HL-60 (cell line): ENCODE data around the gene SIPA1L3.

Source experiments
- DNase-seq, 2 experiments: peaks; one replicate each; pipeline ENCODE4 v3.0.0-alpha.2; 2010 to 2020; ENCODE audit warnings: low read depth in 1 of 2, low spot score in 1 of 2
- H3K27ac ChIP-seq: fragments of 250-450 bp; sonication (Bioruptor Pico); replicated peaks from 2 replicates; pipeline ENCODE4 v1.5.1; 2020; ENCODE audit warnings: mild to moderate bottlenecking, moderate library complexity
- H3K27me3 ChIP-seq: fragments of 250-450 bp; sonication (Bioruptor Pico); 2 replicates; pipeline ENCODE4 v1.5.1; 2021; ENCODE audit warnings: mild to moderate bottlenecking, moderate library complexity; ENCODE audit not compliant: insufficient read depth, poor library complexity, severe bottlenecking
- H3K4me3 ChIP-seq: replicated peaks from 2 replicates; pipeline ENCODE4 v1.5.1; 2011; ENCODE audit warnings: mild to moderate bottlenecking, control low read depth, low read length; ENCODE audit not compliant: insufficient read depth
- GABPA ChIP-seq: IDR thresholded peaks from 2 replicates; pipeline ENCODE4 v1.6.1; 2012; ENCODE audit warnings: low read depth
- POLR2AphosphoS5 ChIP-seq: IDR thresholded peaks from 2 replicates; pipeline ENCODE4 v1.6.1; 2012; ENCODE audit warnings: low read depth
- SPI1 ChIP-seq: IDR thresholded peaks from 2 replicates; pipeline ENCODE4 v1.6.1; 2012; ENCODE audit warnings: low read depth, mild to moderate bottlenecking, borderline replicate concordance
- TF ChIP-seq, protein P1 (sequence below): IDR thresholded peaks from one replicate; pipeline ENCODE4 v1.5.1; 2011; ENCODE audit warnings: low read length, control low read depth, inconsistent platforms; ENCODE audit not compliant: insufficient read depth
- TF ChIP-seq, protein P2 (sequence below): IDR thresholded peaks from 2 replicates; pipeline ENCODE4 v1.6.1; 2012; ENCODE audit warnings: low read depth; ENCODE audit not compliant: insufficient replicate concordance

SIPA1L3 gene

DNA sequence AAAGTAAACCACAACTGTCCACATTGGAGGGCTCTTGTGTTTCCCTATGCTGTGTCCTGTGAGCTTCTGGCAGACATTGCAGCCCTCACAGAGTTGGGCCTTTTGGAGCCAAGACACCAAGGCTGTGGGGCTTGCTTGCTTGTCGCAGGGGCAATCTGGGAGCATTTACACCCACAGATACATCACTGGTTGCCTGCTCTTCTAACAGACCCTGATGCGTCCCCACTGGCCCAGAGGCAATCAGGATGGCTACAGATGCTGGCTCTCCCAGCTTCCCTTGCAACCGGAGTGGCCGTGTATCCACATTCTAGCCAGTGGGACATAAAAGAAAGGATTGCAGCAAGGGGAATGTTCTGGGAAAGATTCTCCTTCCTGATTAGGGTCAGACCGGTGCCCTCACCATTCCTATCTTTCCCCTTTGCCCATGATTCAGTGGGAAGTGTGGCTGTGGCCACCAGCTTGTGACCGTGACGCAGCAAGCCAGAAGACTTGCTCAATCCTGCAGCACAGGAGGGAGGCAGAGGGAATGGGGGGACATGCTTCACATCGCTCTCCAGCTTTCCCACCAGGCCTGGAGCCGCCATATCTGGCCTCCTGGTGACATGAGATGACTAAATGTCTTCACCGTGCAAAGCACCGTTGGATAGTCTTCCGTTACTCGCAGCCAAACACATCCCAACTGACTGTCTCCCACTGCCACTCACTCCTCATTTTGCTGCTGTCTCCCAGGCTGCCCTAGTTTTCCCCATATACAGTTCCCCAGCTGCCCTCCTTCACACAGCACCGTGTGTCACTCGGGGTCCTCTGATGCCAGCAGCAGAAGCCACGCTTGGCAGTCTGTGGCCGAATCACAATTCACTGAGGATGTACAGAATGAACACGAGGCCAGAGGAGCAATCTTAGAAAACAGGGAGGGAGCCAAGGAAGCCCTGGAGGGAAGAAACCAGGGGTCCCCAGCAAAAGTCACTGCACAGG is 166.1 kb downstream of the SIPA1L3 start:
- no peaks in the 10 kb centered on the region for H3K27me3 ChIP-seq
- TF ChIP-seq, protein P1, sequence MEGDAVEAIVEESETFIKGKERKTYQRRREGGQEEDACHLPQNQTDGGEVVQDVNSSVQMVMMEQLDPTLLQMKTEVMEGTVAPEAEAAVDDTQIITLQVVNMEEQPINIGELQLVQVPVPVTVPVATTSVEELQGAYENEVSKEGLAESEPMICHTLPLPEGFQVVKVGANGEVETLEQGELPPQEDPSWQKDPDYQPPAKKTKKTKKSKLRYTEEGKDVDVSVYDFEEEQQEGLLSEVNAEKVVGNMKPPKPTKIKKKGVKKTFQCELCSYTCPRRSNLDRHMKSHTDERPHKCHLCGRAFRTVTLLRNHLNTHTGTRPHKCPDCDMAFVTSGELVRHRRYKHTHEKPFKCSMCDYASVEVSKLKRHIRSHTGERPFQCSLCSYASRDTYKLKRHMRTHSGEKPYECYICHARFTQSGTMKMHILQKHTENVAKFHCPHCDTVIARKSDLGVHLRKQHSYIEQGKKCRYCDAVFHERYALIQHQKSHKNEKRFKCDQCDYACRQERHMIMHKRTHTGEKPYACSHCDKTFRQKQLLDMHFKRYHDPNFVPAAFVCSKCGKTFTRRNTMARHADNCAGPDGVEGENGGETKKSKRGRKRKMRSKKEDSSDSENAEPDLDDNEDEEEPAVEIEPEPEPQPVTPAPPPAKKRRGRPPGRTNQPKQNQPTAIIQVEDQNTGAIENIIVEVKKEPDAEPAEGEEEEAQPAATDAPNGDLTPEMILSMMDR, result no peak
- TF ChIP-seq, protein P2, sequence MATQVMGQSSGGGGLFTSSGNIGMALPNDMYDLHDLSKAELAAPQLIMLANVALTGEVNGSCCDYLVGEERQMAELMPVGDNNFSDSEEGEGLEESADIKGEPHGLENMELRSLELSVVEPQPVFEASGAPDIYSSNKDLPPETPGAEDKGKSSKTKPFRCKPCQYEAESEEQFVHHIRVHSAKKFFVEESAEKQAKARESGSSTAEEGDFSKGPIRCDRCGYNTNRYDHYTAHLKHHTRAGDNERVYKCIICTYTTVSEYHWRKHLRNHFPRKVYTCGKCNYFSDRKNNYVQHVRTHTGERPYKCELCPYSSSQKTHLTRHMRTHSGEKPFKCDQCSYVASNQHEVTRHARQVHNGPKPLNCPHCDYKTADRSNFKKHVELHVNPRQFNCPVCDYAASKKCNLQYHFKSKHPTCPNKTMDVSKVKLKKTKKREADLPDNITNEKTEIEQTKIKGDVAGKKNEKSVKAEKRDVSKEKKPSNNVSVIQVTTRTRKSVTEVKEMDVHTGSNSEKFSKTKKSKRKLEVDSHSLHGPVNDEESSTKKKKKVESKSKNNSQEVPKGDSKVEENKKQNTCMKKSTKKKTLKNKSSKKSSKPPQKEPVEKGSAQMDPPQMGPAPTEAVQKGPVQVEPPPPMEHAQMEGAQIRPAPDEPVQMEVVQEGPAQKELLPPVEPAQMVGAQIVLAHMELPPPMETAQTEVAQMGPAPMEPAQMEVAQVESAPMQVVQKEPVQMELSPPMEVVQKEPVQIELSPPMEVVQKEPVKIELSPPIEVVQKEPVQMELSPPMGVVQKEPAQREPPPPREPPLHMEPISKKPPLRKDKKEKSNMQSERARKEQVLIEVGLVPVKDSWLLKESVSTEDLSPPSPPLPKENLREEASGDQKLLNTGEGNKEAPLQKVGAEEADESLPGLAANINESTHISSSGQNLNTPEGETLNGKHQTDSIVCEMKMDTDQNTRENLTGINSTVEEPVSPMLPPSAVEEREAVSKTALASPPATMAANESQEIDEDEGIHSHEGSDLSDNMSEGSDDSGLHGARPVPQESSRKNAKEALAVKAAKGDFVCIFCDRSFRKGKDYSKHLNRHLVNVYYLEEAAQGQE, result no peak
- TF ChIP-seq SPI1 (no peak), POLR2AphosphoS5 (no peak), GABPA (no peak)
- H3K27ac ChIP-seq, result no peak overlapping the region
- no peak overlapping the region for H3K4me3 ChIP-seq
- no peak for DNase-seq

DNA sequence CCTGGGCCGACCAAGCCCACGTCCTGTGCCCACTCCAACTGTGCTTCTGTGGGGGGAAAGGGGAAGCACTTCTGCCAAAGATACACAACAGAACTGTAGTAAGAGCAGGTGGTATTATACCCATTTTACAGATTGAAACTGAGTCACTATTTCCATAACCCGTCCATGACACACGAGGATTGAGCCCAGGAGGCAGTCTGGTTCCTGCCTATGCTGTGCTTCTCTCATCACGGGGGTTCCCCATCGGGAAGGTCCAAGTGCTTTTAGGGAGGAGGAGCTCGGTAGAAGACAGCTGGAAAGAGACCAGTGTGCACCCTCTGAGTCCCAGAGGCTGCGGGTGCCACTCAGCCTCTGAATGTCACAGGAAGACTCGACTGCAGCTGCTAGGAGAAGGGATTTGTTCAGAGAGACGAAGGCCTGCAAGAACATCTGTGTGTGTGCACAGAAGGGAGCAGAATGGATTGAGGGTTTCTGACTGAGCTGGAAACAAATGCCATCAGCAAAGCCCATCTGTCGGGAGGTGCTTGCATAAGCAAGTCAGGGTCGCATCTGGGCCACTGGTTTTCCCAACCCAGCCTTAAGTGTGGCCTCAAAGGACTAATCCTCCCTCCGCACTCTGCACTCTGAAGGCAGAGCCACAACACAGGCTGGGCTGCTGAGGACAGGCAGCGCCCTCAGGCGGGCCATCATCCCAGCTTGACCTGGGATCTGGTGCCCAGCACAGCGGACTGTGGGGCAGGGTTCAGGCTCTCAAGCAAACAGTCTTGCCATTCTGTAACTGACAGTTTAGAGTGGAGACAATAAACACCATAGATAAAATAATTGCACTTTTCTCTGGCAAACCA is 167.1 kb downstream of the SIPA1L3 start:
- Histone ChIP-seq H3K27ac (no peak overlapping the region), H3K4me3 (no peak overlapping the region), H3K27me3 (no peaks in the 10 kb centered on the region)
- no peak for DNase-seq
- TF ChIP-seq GABPA, result no peak
- TF ChIP-seq POLR2AphosphoS5, result no peak
- TF ChIP-seq, protein P1, result no peak
- TF ChIP-seq, protein P2, result no peak
- no peak for TF ChIP-seq SPI1

DNA sequence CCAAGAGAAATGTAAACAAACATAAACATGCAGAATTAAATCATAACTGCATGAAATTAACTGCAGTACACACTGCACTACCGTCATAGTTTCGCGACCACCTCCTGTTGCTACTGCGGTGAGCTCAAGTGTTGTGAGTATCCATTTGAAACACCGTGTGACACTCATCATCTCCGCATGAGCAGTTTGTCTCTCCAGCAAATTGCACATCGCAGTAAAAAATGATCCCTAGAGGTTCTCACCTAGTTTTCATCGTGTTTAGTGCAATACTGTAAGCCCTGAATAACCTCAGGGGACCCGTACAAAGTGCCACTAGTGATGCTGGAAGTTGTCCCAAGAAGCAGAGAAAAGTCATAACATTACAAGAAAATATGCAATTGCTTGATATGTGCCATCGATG is 169.3 kb downstream of the SIPA1L3 start:
- Histone ChIP-seq H3K27me3 (no peaks in the 10 kb centered on the region), H3K27ac (no peak overlapping the region), H3K4me3 (no peak overlapping the region)
- DNase-seq, result no peak
- TF ChIP-seq, protein P2, result no peak
- TF ChIP-seq GABPA, result no peak
- TF ChIP-seq SPI1, result no peak
- TF ChIP-seq, protein P1, result no peak
- no peak for TF ChIP-seq POLR2AphosphoS5
